ENCODE measurements around the gene TOPAZ1. TPM values are rescaled to one million over a fixed set of nuclear protein-coding genes. Genes with fewer than 3 reads are reported as not detected.

Gene TOPAZ1
- total and polyA plus RNA-seq, 2 of the 8 experiments (the other 6 are each of a cell fraction or from before 2014, with no cell fraction given), result not detected

GRCh38 chr3:44236485-44236908, 5.2 kb upstream of the TOPAZ1 start (continued):
- no peak for TF ChIP-seq YY1 (IDR thresholded peaks at IDR 0.05; ENCODE audit: low read depth, low read length)
- no peak for TF ChIP-seq SAP30 (IDR thresholded peaks at IDR 0.05; ENCODE audit: insufficient read depth, insufficient replicate concordance, low read length)

Data from H1 (cell line).